ENCODE data around the gene SELENOM.

Gene SELENOM

GRCh38 chr22:31107178-31107893, at the start of gene SELENOM:
Gene SELENOM (minus strand): TSS chr22:31107568. CDS start chr22:31107505, 63 bp downstream.
- peak; percentile 49 for DNase-seq

- DNase-seq: no peak
Observed at GRCh38 chr22:31155422-31155821, 48.1 kb upstream of the SELENOM start.

GRCh38 chr22:31154975-31155374, 47.6 kb upstream of the SELENOM start:
- DNase-seq: no peak

GRCh38 chr22:31153357-31153756, 46.0 kb upstream of the SELENOM start:
- DNase-seq: no peak

- no peak for DNase-seq
Observed at GRCh38 chr22:31151872-31152271, 44.5 kb upstream of the SELENOM start.

- no peak for DNase-seq
Observed at GRCh38 chr22:31150615-31151014, 43.2 kb upstream of the SELENOM start.

GRCh38 chr22:31148953-31149627, 41.7 kb upstream of the SELENOM start:
- DNase-seq: peak; percentile 58

- DNase-seq: no peak
Observed at GRCh38 chr22:31148488-31148887, 41.1 kb upstream of the SELENOM start.

GRCh38 chr22:31144223-31144622, 36.9 kb upstream of the SELENOM start:
- no peak for DNase-seq

- DNase-seq: no peak
Observed at GRCh38 chr22:31143537-31143936, 36.2 kb upstream of the SELENOM start.

GRCh38 chr22:31143038-31143437, 35.7 kb upstream of the SELENOM start:
- no peak for DNase-seq

GRCh38 chr22:31142285-31142684, 34.9 kb upstream of the SELENOM start:
- no peak for DNase-seq

GRCh38 chr22:31141551-31141950, 34.2 kb upstream of the SELENOM start:
- DNase-seq: no peak

- DNase-seq: no peak
Observed at GRCh38 chr22:31140746-31141145, 33.4 kb upstream of the SELENOM start.

- no peak for DNase-seq
Observed at GRCh38 chr22:31139866-31140716, 32.7 kb upstream of the SELENOM start, which contains the start of gene PLA2G3. Gene PLA2G3 (minus strand): TSS chr22:31140508. CDS start chr22:31140354, 154 bp downstream.

GRCh38 chr22:31139066-31139465, 31.7 kb upstream of the SELENOM start:
- DNase-seq: no peak

- no peak for DNase-seq
Observed at GRCh38 chr22:31138126-31138525, 30.8 kb upstream of the SELENOM start.

- no peak for DNase-seq
Observed at GRCh38 chr22:31137721-31138120, 30.4 kb upstream of the SELENOM start.

GRCh38 chr22:31136711-31137110, 29.3 kb upstream of the SELENOM start:
- DNase-seq: no peak

GRCh38 chr22:31136155-31136554, 28.8 kb upstream of the SELENOM start:
- no peak for DNase-seq

GRCh38 chr22:31135706-31136105, 28.3 kb upstream of the SELENOM start:
- DNase-seq: no peak

GRCh38 chr22:31134688-31135087, 27.3 kb upstream of the SELENOM start:
- no peak for DNase-seq

- DNase-seq: no peak
Observed at GRCh38 chr22:31133911-31134310, 26.5 kb upstream of the SELENOM start.

GRCh38 chr22:31130873-31131272, 23.5 kb upstream of the SELENOM start:
- no peak for DNase-seq

Measured in NCI-H1694 treated with DMSO at 0.1 percent for 48 hours (cell line).